ENCODE results near the gene PLSCR1.

The PLSCR1 gene

DNA sequence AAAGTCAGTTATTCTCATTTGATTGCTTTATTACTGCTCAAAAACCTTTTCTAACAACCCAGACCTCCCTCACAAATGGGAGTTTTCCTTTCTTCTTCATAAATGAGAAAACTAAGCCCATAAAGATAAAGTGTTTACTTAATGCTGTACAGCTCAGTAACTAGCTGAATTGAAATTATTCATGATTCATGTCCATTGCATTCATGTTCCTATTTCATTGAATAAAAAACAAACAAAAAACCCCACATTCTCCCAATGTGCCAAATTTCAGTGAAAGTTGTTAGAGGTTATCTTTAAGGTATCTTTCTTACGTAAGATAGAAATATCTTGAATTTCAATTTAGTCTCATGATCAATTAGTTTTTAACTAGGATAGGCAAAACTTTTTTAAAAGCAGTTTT lies 77.8 kb downstream of the PLSCR1 start:
- no peak for TF ChIP-seq ZNF274 (IDR thresholded peaks at IDR 0.05; ENCODE audit: low read depth, low read length)
- no peak overlapping the region for H3K4me3 ChIP-seq (ENCODE audit: low read length)

GRCh38 chr3:146465693-146466465 lies 78.5 kb downstream of the PLSCR1 start:
- no peak overlapping the region for H3K4me3 ChIP-seq (ENCODE audit: low read length)
- no peak for TF ChIP-seq ZNF274 (IDR thresholded peaks at IDR 0.05; ENCODE audit: low read depth, low read length)

All from GM08714 (cell line).